GM12865 (cell line): ENCODE measurements around the gene SLC17A8.
A peak's percentile ranks its signal among the peaks of the same experiment; 100 is the strongest.
"Not testable (repeated sequence)": the region's sequence is repeated elsewhere in the genome, so short reads cannot be mapped to it uniquely, and the experiment has no call there.

Experiments
- DNase-seq: peaks from one replicate; pipeline ENCODE4 v3.0.0; 2010; ENCODE audit warnings: low read depth
- H3K4me3 ChIP-seq: 2 replicates; pipeline ENCODE4 v1.5.1; 2011; ENCODE audit warnings: mild to moderate bottlenecking, low read depth, low read length, control low read depth
- TF ChIP-seq, protein P1 (sequence below): IDR thresholded peaks from 2 replicates; pipeline ENCODE4 v1.5.1; 2011; ENCODE audit warnings: low read length, control low read depth, low read depth, inconsistent platforms; ENCODE audit not compliant: insufficient read depth; ENCODE audit errors: missing control alignments

SLC17A8 gene

DNA sequence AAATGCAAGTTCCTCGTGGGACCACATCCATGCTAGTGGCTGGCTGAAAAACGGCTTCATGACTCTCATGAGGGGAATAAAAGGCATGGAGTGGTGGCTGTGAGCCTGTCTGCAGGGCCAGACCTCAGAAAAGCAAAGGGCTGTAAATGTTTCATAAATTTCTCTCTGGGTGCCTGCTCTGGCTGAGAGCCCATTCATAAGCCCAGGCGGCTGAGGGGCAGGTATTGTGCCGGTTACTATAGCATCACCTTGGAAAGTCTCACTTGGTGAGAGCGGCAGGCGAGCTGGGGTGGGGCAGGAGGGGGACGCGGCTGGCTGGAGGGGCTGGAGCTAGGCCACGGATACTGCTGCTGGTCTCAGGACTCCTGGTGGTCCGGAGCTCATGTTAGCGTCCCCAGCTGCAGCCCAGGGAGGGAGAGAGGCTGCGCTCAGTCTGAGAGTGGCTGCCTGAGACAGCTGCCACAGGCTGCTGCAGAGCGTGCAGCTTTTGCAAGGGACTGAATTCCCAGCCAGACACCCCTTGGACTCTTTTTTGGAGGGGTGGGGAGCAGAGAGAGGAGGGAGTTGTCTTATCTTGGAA, at the start of gene SLC17A8:
Gene SLC17A8 (plus strand): TSS at position 431 of the 580 bp plus-strand sequence. CDS start 318 bp downstream, outside the sequence.
- no peak for DNase-seq
- no peak within 1 kb of the TSS for H3K4me3 ChIP-seq
- TF ChIP-seq, protein P1, sequence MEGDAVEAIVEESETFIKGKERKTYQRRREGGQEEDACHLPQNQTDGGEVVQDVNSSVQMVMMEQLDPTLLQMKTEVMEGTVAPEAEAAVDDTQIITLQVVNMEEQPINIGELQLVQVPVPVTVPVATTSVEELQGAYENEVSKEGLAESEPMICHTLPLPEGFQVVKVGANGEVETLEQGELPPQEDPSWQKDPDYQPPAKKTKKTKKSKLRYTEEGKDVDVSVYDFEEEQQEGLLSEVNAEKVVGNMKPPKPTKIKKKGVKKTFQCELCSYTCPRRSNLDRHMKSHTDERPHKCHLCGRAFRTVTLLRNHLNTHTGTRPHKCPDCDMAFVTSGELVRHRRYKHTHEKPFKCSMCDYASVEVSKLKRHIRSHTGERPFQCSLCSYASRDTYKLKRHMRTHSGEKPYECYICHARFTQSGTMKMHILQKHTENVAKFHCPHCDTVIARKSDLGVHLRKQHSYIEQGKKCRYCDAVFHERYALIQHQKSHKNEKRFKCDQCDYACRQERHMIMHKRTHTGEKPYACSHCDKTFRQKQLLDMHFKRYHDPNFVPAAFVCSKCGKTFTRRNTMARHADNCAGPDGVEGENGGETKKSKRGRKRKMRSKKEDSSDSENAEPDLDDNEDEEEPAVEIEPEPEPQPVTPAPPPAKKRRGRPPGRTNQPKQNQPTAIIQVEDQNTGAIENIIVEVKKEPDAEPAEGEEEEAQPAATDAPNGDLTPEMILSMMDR: no peak

DNA sequence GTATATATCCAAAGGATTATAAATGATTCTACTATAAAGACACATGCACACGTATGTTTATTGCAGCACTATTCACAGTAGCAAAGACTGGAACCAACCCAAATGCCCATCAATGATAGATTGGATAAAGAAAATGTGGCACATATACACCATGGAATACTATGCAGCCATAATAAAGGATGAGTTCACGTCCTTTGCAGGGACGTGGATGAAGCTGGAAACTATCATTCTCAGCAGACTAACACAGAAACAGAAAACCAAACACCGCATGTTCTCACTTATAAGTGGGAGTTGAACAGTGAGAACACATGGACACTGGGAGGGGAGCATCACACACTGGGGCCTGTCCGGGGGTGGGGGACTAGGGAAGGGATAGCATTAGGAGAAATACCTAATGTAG, 48.7 kb upstream of the SLC17A8 start:
- not testable (repeated sequence) for DNase-seq

DNA sequence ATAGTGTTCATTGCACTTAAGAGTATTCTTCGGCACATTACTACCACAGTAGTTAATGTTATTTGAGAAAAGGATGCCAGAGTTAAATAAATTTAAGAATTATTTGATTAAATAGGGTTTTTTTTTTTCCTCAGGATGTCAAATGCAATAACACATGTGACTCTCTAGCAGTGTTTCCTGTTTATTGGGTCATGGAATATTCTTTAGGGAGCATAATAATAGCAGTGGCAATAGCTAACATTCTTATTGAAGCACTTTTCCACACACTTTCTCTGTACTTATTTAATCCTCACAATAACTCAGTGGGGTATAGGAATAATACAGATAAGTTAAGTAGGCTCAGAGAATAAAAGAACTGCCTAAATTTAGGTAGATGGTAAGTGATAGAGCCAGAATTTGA, 45.6 kb upstream of the SLC17A8 start:
- DNase-seq: no peak
- TF ChIP-seq, protein P1: no peak
- H3K4me3 ChIP-seq: no peak overlapping the region

More for the DNA sequence above, 48.7 kb upstream of the SLC17A8 start:
- not testable (repeated sequence) for H3K4me3 ChIP-seq

DNA sequence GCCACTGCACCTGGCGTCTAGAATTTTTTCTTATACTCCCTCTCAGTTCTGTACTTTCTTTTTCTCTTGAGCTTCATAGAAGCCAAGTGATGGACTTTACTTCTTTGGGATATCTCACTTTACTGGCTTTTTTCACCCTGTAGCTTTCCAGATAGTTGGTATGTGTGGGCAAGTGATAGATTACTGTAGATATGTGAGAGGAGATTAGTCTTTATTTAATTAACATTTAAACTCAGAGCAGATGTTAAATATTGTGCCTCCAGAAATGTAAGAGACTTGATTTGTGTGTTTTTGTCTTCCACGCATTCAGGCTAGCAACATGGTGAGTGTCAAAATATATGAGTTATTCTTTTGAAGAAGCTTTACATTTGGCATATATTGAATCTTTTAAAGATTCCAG, 39.5 kb upstream of the SLC17A8 start:
- DNase-seq: no peak

DNA sequence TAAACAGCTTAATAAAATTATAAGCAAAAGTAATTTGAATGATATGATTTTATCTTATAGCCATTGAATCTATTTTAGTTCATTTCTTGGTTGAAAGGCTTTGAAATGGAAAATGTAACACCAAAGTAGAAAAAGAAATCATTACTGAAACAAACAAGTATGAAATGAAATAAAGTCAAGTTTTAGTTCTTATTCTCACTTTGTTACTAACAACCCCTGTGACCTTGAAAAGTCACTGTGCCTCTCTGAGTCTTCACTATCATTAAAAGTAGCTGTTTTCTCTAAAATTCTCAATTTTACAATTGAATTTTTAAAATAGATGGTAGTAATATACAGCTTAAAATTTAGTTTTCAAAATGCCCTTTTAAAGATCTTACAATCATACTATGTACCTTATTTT, 32.4 kb upstream of the SLC17A8 start:
- TF ChIP-seq, protein P1: no peak
- no peak overlapping the region for H3K4me3 ChIP-seq
- peak; percentile 13 for DNase-seq

More for the DNA sequence above, 39.5 kb upstream of the SLC17A8 start:
- no peak overlapping the region for H3K4me3 ChIP-seq
- TF ChIP-seq, protein P1: no peak

DNA sequence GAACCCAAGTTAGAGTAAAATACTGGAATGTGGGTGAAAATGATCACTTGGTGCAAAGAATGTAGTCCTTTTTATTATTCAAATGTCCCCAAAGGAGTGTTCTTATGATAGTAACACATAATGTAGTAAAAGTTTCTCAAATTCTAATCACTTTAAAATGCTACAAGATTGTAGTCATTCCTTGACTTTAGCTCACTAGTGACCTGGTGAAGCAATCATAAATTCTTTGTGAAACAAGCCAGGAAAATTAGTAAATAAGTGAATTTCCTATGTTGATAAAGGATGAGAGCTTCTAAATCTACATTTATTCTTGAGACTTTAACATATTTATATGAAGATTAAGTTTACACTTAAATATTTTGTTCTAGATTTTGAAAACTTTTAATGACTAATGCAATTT, 30.7 kb upstream of the SLC17A8 start:
- TF ChIP-seq, protein P1: no peak
- H3K4me3 ChIP-seq: no peak overlapping the region
- no peak for DNase-seq

DNA sequence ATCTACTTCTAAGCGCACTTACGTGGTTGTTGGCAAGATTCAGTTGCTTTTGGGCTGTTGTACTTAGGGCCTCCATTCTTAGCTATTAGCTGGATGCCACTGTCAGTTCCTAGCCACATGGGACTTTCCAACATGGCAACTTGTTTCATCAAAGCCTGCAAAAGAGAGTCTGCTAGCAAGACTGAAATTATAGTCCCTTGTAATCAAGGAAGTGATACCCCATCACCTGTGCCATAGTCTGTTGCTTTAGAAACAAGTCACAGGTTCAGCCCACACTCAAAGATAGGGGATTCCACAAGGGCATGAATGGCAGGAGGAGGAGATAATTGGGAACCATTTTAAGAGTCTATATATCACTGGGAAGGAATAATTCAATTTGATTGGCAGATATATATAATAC, 27.1 kb upstream of the SLC17A8 start:
- H3K4me3 ChIP-seq: no peak overlapping the region
- TF ChIP-seq, protein P1: no peak
- peak; percentile 82 for DNase-seq
